GM18505 (cell line): ENCODE measurements around the gene ELMO1.
"Not testable (repeated sequence)": the region's sequence is repeated elsewhere in the genome, so short reads cannot be mapped to it uniquely, and the experiment has no call there.

Experiments used
- ATAC-seq: cut with Tn5 transposase; IDR thresholded peaks from one replicate; pipeline ENCODE4 v1.9.1; 2021; ENCODE audit not compliant: unreplicated experiment
- POLR2A ChIP-seq: IDR thresholded peaks from 4 replicates; pipeline ENCODE4 v1.6.1; 2011; ENCODE audit warnings: borderline replicate concordance; ENCODE audit not compliant: insufficient read depth, insufficient read length; ENCODE audit errors: extremely low read depth

The ELMO1 gene

GRCh38 chr7:37142958-37143357, 305.7 kb downstream of the ELMO1 start:
- no peak for ATAC-seq
- no peak for TF ChIP-seq POLR2A

DNA sequence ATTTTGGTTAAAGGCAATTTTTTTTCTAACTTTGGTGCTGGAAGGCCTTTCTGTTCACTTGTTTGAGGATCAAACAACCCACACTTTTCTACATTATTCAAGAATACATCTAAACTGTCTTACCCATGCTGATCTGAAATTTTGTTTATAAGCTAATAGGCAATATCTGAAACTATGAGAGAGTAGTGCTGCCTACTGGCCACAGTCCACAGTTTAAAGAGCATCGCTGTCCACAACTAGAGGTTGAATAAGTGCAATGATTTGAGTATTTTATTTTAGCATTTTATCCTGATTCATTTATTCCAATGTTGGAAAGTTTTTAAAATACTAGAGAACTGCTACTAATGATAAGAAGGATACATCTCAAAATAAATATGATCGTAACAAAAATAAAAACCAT, 306.9 kb downstream of the ELMO1 start:
- no peak for TF ChIP-seq POLR2A
- no peak for ATAC-seq

DNA sequence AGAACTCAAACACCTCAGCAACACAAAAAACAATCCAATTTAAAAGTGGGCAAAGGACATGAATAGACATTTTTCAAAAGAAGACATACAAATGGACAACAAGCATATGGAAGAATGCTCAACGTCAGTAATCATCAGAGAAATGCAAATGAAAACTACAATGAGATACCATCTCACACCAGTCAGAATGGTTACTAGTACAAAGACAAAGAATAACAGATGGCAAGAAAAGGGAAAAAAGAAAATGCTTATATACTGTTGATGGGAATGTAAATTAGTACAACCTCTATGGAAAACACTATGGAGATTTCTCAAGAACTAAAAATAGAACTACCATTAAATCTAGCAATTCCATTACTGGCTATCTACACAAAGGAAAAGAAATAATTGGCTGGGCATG, 314.8 kb downstream of the ELMO1 start:
- not testable (repeated sequence) for ATAC-seq

GRCh38 chr7:37131855-37132254, 316.8 kb downstream of the ELMO1 start:
- no peak for TF ChIP-seq POLR2A
- no peak for ATAC-seq

DNA sequence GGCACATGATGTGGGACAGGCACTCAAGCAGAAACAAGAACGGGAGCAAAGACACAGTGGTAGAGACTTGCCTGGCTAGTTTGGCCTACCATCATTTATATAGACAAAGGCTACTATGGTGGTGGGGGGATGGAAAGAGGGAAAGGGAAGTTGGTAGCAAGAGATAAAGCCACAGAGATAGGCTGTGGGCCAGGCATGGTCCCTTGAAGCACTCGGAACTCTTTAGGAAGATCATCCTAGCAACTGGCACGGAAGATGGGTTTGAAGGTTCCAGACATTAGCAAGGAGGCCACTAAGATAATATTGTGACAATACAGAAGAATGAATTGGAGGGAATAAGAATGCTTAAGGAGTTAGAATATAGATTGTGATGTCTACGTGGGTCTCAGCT, 319.6 kb downstream of the ELMO1 start:
- no peak for TF ChIP-seq POLR2A
- ATAC-seq = no peak

DNA sequence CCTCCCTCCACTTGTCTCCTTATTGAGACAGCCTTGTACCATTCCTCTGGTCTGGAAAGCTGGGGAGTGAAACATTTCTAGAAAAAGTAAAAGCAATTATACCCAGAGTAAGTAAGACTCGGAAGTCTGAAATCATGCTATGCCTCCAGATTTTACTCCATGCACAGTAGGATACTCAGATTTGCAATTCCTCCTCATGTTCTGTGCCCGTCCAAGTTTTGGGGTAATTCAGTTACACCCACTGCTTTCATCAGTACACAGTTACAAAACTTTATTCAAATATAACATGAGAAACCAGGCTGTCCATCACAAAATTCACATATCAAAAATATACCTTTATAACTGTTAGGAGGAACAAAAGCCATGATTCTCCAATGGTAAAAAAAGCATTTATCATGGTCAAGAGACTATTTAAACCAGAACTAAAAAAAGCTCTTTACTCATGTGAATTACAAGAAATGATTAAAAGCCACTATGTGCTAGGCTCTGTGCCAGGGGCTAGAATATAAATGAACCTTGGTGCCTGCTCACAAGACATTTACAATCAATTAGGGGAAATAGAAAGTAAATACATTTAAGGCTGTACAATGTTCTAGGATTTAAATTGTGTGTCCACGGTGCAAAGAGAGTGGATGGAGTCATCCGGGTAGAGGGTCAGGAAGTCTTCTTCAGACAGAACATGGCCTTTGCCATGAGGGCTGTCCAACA, 320.2 kb downstream of the ELMO1 start:
- no peak for TF ChIP-seq POLR2A
- no peak for ATAC-seq

DNA sequence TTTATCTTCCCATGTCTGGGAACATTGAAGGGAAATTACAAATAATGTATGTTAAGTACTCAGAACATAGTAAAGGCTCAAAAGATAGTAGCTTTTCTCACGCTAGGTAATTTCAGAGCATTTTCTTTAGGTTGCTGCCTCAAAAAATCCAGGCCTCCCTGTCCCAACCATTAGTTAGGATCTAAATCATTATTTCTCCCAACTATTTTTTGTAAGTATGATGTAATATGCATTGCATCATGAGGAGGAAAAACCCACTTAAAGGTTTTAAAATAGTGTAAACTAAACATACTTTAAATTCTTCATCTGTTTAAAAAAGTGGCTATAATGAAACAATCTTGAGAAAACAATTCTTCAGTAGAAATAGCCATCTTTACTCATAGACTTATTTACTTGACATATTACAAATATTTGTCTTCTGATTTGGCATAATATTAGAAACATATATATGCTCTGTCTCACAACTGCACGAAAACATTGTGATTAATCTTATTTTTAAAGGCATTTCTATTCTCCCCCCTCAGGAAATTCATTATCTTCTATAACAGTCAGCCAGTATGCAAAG, 329.3 kb downstream of the ELMO1 start:
- no peak for ATAC-seq
- TF ChIP-seq POLR2A = no peak

DNA sequence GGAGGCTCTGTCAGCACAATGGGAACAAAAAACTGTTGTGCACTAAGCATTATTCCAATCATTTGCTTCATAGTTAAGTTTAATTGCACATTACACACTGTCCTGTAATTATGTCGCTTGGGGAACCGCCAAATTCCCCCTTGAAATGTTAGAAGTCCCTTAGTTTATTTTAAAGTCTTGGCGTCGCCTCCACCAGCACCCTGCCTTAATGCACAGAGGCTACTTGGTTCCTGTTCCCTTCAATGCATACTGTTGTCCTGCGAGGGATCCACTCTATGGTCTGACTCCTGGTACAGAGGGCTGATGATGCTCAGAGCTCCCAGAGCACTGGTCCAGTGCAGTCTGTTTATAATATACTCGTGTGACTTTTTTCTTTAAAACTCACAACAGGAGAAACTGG, 330.7 kb downstream of the ELMO1 start:
- ATAC-seq = no peak
- TF ChIP-seq POLR2A = no peak

DNA sequence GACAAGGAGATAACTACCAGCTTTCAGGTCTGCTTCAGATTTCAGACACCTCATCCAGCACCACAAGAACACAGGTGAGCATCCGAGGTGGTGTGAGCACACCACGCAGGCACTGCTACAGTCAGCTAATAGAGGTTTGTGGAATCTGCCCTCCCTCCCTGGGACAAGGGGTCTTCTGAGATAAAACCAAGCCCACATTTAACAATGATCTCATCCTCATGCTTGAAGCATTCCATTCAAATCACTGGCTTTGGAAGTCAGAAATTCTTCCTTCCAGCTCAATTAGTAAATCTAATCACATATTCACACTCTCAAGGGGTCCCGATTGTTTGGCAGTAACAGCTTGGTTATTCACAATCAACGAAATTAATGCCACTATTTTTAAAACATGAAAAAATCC, 331.4 kb downstream of the ELMO1 start:
- TF ChIP-seq POLR2A = no peak
- ATAC-seq = no peak

DNA sequence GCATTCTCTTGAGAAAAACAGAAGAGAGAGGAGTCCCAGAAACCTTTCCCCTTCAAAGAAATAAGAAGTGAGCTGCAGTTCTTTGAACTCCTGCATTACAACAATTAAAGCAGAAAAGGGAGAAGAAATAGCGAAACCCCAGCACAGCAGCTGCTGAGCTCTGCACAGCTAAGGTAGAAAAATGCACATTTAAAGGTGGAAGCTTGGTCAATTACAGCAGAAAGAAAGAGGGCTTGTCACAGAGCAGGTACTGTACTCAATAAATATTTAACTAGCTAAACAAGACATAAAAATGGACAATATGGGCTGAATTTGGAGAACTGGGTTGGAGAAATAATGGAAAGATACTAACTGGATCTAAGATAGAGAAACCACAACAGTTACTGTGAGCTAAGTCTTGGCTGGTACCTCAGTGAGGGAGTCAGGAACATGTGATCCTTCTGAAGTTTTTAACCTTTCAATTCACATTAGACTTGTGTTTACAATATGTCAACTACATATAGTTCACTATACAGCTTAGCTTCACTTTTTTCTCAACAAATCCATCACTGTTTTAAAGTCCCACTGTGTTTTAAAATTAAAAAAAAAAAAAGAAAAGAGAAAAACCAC, 332.5 kb downstream of the ELMO1 start:
- TF ChIP-seq POLR2A = no peak
- ATAC-seq = no peak

GRCh38 chr7:37113661-37114355, 334.9 kb downstream of the ELMO1 start:
- ATAC-seq = no peak

GRCh38 chr7:37112876-37113275, 335.8 kb downstream of the ELMO1 start:
- no peak for TF ChIP-seq POLR2A
- ATAC-seq = no peak

More at GRCh38 chr7:37113661-37114355, 334.9 kb downstream of the ELMO1 start:
- TF ChIP-seq POLR2A = no peak

GRCh38 chr7:37112218-37112617, 336.4 kb downstream of the ELMO1 start:
- no peak for TF ChIP-seq POLR2A
- ATAC-seq = no peak

DNA sequence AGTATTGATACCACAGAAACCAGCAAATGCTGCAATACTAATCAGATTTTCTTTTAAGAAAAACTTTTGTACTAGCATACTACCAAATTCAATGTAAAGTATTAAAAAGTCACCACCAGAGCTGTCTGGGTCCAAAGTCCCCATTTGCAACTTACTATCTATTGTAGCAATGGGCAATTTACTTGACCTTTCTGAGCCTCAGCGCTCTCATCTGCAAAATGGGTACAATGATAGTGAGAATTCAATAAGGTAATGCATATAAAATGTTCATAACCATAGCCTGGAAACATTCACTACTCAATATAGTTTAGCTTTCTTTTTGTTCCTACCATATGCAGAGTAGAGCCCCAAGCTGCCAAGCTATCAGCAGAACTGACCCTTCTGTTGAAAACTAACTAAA, 337.2 kb downstream of the ELMO1 start:
- no peak for TF ChIP-seq POLR2A
- no peak for ATAC-seq
